NCI-H2196 (cell line): ENCODE data around the gene CCDC138.

Experiments
- DNase-seq: peaks from one replicate; lab custom pipeline; 2025; ENCODE audit not compliant: unreplicated experiment; lab: John Stamatoyannopoulos, UW

Gene CCDC138

DNA sequence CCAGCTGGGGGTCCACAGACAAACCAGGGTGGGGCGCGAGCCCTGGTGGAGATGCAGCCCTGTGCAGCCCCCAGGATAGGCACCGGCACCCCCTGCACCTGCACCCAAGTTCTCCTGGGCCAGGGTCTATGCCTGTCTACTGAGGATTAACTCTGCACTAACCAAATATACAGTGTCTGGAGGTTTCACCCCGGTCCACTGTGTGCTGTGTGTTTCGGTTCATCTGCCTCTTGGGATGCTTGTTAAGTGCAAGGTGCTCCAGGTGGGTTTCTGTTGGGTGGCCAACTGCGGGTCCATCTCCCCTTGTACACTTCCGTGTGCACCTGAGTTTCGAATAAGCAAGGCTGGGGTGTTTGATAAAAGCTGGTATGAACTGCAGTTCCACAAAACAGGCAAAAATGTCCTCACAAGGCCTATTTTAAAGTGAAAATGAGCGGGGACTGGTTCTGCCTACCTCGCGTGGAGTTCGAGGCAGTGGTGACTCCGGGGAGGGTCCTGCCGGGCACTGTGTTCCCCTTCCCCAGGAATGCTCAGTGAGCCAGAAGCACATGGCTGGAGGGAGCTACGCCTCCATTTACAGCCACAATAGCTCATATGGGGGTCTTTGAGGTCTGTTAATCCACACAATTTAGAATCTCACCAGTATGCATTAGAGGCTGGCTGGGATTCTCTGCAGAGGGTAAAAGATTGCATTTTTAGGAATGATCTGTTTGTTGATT lies 131.7 kb downstream of the CCDC138 start:
- DNase-seq: no peak

DNA sequence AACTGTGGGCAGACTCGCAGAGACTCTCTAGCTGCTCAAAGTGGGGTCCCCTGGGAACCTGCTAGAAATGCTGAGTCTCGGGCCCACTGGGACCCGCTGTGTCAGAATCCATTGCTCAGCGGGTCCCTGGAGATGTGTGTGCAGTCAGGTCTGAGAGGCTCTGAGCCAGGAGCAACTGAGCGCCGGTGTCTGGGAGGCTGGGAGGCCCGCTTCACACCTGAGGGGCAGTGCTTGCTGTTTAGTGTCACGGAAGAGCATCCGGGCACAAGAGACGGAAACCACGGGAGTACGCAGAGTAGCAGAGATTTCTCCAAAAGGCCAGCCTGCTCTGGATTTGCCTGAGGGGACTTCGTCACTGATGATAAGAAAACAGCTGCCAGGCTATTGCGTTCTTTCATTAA lies 132.4 kb downstream of the CCDC138 start:
- no peak for DNase-seq

DNA sequence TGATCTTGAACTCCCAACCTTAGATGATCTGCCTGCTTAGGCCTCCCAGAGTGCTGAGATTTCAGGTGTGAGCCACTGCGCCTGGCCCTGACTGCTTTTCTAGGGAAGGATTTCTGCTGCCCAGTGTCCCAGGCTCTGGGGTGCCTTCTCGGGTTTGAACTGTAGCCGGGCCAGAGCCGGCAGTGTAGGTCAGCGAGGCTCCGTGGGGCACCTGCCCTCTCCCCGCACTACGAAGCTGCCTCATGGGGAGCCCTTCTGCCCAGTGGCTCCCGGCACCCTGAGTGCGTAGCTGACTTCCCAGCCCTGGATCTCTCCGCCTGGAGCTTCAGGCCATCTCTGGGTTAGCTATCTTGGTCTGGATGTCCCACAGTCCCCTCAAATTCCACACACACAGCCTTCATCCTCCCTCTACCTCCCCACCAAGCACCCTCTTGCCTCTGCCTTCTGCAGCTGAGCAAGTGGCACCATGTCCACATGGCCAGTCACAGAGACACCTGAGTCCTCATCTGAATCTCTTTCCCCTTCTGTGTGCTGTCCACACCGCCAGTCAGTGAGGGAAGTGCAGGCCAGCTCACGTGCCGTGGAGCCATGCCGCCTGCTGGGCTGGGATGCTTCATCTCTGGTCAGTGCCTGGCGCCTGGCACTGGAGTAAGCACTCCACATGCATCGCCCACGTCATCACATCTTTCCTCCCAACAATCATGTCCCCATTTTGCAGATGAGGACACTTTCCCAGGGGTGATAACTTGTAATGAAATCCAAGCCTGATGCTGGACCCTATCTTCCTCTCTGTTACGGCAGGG lies 133.2 kb downstream of the CCDC138 start:
- no peak for DNase-seq

DNA sequence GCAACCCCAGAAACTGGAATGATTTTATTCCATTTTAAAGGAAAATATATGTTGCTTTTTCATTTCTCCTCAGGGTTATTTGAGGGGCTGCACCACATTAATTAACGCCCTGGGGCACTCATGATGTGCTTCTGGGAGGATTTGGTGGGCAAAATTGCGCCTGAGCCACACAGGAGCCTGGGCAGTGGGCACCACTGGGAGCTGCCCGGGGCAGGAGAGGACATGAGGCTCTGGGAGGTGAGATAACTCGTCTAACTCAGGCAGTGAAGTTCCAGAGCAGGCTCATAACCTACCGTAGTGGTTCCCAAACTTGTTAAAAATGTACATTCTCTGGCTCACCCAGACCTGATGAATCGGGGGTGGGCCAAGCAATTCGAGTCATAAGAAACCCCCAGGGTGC lies 134.1 kb downstream of the CCDC138 start:
- no peak for DNase-seq

DNA sequence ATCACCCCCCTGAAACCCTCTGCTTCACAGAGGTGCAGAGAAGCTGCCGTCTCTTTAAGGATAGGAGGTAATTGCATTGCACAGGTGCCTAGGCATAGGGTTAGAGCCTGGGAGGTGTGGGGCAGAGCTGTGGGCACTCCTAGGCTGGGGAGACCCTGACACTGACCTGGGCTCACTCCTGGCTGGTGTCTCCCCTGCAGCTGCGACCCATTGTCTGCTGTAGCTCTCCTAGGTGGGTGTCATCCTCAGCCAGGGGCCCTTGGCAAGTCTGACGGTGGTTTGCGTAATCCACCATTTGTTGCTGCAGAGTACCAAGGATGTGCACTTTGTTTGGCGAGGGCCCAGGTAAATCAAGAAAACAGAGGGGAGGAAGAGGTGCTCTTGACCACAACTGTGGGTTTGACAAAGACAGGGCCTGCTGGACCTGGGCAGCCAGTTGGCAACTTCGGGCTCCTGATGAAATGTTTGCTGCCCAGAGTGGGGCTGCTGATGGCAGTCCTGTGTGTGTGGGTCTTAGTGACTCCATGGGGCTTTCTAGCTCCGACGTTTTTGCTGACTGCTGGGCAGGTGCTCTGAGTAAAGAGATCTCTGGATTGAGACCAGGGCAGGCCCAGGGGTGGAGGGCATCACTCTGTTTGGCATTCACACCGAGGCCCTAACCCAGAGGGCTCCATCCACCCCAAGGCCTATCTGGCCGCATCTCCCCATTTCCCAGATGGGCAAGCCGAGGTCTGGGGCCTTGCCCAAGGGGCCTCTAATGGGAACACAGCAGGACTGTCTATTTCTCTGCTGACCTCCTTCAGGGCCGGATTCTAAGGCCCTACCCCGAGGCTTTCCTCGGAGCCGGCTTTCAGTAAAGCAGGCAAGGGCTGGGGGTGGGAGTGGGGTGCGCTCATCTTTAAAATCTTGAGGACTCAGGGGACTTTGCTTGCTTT lies 134.8 kb downstream of the CCDC138 start:
- DNase-seq: no peak

DNA sequence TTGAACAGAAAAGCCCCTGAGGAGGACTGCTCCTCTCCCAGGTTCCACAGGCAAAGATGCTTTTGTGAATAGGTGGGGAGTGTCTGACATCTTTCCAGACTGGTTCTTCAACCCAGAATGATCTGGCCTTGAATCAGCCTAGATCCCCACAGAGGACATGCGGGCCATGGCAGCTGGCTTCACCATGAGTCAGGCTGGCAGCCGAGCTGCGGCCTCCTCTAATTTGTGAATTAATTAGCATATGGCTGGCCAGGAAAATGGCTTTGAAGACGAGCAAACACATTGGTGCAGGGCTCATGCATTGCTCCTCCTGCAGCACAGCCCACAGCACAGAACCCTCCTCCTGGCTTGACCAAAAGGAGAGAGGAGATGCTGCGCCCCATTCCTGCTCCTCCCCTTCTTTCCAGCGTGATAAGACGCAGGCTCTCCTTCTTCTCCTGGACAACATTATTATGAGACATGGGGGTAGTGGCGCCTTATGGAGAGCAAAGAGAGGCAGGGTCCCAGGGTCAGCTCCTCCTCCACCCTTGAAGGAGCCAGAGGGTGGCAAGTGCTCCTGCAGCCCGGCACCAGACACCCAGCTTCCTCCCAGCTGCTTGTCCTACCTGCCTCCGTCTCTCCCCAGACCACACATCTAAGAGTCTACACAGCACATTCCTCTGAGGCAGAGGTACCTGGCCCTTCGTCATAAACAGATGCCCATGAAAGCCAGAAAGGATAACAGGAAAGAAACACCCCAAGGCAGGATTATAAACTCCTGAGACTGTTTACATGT lies 135.8 kb downstream of the CCDC138 start:
- no peak for DNase-seq

DNA sequence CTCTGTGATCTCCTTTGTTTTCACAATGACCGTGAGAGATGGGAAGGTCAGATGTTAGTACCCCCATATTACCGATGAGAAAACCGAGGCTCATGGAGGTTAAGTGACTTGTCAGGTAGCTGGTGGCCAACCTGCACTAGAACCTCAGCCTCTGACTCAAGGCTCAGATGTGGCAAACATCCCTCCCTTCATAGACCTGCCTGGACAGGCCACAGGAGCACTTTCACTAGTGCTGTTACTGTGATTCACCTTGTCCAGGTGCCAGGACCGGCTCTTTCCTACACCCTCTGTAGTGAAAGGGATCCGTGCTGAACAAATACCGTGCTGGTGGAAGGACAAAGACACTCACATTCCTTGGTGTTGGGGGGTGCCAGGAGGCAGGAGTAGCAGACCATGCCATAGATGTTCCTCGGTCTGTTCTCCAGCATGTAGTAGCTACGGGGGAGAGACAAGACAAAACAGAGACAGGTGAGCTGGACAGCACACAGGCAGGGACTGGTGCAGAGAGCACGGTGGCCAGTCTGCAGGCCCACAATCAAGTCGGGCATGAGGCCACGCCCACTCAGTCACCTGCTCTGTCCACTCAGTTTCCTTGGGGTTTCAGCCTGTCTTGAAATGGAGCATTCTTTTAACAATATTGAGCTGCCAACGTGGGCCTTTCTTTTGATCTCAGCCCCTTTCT lies 136.6 kb downstream of the CCDC138 start:
- peak; percentile 82 for DNase-seq

DNA sequence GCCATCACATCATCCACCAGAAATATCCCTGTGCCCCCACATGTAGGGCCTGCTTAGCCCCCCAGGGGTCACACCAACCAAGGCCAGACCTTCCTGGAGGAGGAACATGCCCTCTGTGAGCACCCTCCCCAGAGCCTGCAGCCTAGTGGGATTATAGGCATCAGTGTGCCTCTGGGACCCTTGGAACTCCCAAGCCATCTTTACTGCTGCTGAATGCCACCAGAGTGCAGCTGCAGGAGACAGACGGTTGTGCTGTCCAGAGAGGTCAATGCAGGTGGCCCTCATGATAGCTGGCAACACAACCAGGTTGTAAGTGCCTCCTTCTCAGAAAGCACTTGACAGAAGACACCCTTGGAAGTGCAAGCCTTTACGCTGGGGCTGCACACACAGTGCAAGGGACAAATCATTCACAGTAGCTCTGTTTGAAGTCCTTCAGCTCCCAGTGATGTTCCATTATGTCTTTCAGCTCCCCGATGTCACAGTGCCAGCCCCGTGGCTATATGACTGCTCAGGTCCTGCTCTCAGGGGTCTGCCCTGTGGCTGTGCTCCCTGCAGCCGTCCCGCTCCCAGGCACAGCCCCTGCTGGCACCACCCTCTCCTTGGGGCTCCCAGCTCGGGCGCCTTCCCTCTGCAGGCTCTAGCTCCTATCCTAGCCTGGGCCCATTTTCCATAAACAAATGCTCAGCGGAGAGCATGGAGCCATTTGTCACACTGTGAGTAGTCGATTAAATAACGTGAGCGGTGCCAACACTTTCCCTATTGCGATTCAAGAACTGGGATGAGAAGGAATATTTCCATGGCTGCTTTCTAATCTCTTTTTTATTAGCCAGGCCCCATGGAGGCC lies 137.4 kb downstream of the CCDC138 start:
- no peak for DNase-seq

DNA sequence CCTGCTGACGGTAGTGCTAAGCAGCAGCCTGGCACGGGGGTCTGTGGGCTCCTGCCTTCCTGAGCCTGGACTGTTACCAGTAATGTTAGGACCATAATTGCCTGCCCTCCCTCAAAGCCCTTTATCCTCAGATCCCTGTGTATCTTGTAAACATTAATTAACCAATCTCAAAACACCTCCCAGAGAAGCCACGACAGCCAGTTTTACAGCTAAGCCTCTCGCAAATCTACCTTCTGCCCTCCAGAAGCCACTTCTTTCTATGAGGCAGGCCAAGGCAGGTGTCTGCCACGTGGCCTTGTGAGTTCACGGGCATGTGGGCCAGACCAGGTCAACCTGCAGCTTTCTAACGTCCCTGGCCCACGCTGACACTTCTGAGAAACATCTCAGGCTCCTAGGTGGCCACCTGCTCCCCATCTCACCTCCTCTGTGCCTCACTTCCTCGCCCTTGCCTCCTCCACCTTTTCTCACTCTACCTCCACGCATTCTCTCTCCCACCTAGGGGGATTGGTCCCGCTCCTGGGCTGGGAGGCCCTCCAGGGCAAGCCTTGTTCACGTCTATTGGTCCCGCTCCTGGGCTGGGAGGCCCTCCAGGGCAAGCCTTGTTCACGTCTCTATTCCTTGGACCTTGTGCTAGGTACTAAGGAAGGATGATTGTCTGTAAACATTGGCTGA lies 138.1 kb downstream of the CCDC138 start:
- no peak for DNase-seq

DNA sequence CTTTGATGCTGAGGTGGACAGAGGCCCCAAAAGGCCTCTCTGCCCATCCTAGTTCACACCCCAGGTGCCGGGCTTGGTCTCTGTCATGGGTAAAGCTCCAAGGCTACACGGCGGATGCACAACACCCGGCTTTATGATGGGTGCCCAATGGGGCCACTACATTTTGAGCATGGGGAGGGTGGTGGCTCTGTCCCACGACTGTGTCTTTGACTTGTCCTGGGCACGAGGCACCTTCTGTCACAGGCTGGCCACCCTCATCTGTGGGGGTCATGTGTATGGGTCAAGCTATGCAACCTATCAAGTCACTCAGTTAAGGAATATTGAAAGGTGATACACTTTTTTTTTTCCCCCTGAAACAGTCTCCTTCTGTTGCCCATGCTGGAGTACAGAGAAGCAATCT lies 138.7 kb downstream of the CCDC138 start:
- DNase-seq: no peak

DNA sequence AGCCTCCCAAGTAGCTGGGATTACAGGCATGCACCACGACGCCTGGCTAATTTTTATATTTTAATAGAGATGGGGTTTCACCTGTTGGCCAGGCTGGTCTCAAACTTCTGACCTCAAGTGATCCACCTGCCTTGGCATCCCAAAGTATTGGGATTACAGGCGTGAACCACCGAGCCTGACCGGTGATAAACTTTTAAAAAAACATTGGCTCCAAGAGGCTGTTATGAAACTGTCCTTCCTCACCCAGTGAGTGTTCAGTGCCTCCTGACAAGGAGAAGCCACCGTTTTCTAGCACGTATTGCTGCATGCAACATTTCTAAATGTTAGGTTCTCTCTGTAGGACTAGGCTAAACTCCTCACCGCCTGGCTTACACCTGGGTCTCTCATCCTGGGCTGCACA lies 139.2 kb downstream of the CCDC138 start:
- no peak for DNase-seq
